Right lung (tissue), 5 donors: ENCODE data around the gene INPP5J. TPM values are rescaled to one million over a fixed set of nuclear protein-coding genes. Genes with fewer than 3 reads are reported as not detected.

Experiments used
- polyA plus RNA-seq, 5 donors: library from polyadenylated mRNA; unstranded; fragments of 120-200 nt; gene quantifications; one replicate each; pipeline versions ENCODE4 v1.2.1 to v1.2.3, GENCODE V29; 2013; ENCODE audit warnings: inconsistent platforms in 1 of 5, low replicate concordance in 1 of 5; ENCODE audit not compliant: insufficient read length in 5 of 5, insufficient read depth in 1 of 5

INPP5J gene
- polyA plus RNA-seq, 5 donors, result 1.7 to 4.2 (median 2.3) TPM

Other genes with a start within 250 kb of the INPP5J start
- 10 to 100 TPM; 28.1 to 37.2 (median 35.9) TPM for gene MORC2, start 154.2 kb upstream of the INPP5J start, polyA plus RNA-seq
- gene TUG1, start 153.7 kb upstream of the INPP5J start, polyA plus RNA-seq, result 100 to 1,000 TPM; 162 to 280 (median 246) TPM
- 100 to 1,000 TPM in 1 of 5 donors, 10 to 100 TPM in 4; 57.0 to 106 (median 83.2) TPM for gene SMTN, start 41.6 kb upstream of the INPP5J start, polyA plus RNA-seq
- 10 to 100 TPM in 2 of 5 donors, 1 to 10 TPM in 3; 7.6 to 31.3 (median 9.3) TPM for gene SELENOM, start 15.4 kb upstream of the INPP5J start, polyA plus RNA-seq
- under 1 TPM in 3 of 5 donors, not detected in 2; 0.07 to 0.36 (median 0.34) TPM for gene PLA2G3, start 17.5 kb downstream of the INPP5J start, polyA plus RNA-seq
- 10 to 100 TPM; 35.3 to 40.7 (median 36.5) TPM for gene RNF185, start 37.2 kb downstream of the INPP5J start, polyA plus RNA-seq
- 10 to 100 TPM; 43.0 to 58.9 (median 47.5) TPM for gene LIMK2, start 89.3 kb downstream of the INPP5J start, polyA plus RNA-seq
- 10 to 100 TPM; 11.5 to 13.2 (median 12.0) TPM for gene PIK3IP1, start 169.5 kb downstream of the INPP5J start, polyA plus RNA-seq
- gene PATZ1, start 223.4 kb downstream of the INPP5J start, polyA plus RNA-seq, result 10 to 100 TPM; 58.9 to 76.5 (median 65.2) TPM